Activated naive CD8-positive, alpha-beta T cell treated with anti-CD3 and anti-CD28 coated beads, Interleukin-2, amount 50 U/mL, for 16 hours (primary cell): Measurements from ENCODE around the gene KLHL1.

Experiments used
- DNase-seq: peaks from one replicate; pipeline ENCODE4 v3.0.0-alpha.2; 2020; ENCODE audit warnings: low read depth, low spot score

The KLHL1 gene

GRCh38 chr13:69683921-69684686 is 424.1 kb downstream of the KLHL1 start:
- no peak for DNase-seq

GRCh38 chr13:69681722-69682121 is 426.5 kb downstream of the KLHL1 start:
- DNase-seq = no peak

GRCh38 chr13:69677343-69677742 is 430.9 kb downstream of the KLHL1 start:
- DNase-seq = no peak

GRCh38 chr13:69676286-69676685 is 432.0 kb downstream of the KLHL1 start:
- DNase-seq = no peak

GRCh38 chr13:69660155-69660554 is 448.1 kb downstream of the KLHL1 start:
- no peak for DNase-seq

- DNase-seq = no peak
These were observed 450.6 kb downstream of the KLHL1 start for GRCh38 chr13:69657676-69658075.

- DNase-seq = no peak
These were observed 453.9 kb downstream of the KLHL1 start for GRCh38 chr13:69654392-69654791.
